ENCODE results near the gene RETREG2.

DNA sequence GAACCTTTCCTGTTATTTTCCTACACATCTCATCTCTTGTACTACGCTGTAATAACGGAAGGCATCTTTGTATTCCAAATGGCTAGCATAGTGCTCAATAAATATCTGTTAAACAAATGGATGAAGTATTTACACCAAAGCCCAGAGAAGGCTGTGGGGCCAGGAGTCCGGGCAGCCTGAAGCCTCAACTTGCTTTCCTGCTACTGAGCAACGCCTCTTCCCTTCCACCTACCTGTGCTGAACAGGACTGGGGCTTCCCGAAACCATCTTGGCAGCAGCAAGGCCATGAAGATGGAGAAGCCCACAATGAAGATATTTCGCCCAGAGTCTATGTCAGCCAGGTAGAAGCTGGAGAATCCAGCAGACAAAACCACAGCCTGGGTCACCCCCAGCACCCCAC lies 14.9 kb upstream of the RETREG2 start:
- no peak for TF ChIP-seq ZNF274 (IDR thresholded peaks at IDR 0.05; ENCODE audit: low read depth, low read length)
- TF ChIP-seq YY1 (IDR thresholded peaks at IDR 0.05; ENCODE audit: insufficient read depth, insufficient read length): no peak
- TF ChIP-seq SUZ12 (IDR thresholded peaks at IDR 0.05; ENCODE audit: extremely low read depth, insufficient read depth, insufficient read length): no peak

All from NT2/D1 (cell line).